ENCODE measurements around the gene NUP85. TPM values are rescaled to one million over a fixed set of nuclear protein-coding genes. Genes with fewer than 3 reads are reported as not detected.

Gene NUP85
- total RNA-seq, 1 donor from 2014 or later: 126 TPM

GRCh38 chr17:75232786-75233185, 27.3 kb downstream of the NUP85 start:
- TF ChIP-seq, protein P1, sequence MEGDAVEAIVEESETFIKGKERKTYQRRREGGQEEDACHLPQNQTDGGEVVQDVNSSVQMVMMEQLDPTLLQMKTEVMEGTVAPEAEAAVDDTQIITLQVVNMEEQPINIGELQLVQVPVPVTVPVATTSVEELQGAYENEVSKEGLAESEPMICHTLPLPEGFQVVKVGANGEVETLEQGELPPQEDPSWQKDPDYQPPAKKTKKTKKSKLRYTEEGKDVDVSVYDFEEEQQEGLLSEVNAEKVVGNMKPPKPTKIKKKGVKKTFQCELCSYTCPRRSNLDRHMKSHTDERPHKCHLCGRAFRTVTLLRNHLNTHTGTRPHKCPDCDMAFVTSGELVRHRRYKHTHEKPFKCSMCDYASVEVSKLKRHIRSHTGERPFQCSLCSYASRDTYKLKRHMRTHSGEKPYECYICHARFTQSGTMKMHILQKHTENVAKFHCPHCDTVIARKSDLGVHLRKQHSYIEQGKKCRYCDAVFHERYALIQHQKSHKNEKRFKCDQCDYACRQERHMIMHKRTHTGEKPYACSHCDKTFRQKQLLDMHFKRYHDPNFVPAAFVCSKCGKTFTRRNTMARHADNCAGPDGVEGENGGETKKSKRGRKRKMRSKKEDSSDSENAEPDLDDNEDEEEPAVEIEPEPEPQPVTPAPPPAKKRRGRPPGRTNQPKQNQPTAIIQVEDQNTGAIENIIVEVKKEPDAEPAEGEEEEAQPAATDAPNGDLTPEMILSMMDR (conservative IDR thresholded peaks at IDR 0.05): no peak

DNA sequence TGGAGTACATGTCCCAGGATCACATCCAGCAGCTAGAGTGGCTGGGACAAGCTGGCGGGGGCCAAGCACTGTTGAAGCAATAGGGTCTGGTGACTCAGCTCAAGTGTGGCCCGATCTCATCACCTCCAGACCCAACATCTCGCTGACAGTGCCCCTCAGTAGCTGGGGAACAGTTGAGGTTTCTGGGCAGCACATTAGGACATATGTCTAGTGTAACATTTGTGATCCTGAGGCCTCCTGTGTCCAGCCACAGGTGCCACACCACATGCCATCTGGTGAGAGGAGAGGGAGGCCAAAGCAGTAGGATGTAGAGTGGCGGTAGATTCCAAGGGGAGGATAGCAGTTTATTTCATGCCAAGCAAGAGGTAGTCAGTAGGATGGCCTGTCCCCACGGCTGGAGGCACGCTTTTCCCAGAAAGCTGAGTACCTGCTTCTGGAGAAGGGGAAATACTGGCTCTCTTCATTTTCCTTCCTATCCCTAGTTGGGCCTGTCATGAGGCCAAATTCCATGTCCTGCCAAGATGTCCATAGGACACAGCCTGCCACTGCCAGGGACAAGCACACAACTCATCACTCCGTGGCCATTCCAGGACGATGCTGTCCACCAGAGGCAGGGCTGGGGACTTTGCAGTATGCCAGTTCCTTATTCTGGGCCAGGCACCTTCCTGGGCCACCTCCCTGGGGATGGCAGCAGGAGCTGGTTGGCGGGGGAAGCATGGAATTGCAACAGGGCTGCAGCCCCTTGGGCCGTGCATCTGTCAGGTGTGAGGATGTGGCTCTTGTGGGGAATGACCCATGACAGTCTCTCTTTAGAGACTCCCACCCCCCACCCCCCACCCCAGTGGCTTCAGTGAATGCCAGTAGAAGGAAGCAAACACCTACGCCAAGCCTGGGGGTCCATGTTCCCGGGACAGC, 31.9 kb downstream of the NUP85 start:
- H3K4me1 Mint-ChIP-seq: no peaks in the 10 kb centered on the region
- TF ChIP-seq, protein P1 (conservative IDR thresholded peaks at IDR 0.05): no peak
- peak overlapping the region; percentile 88 for H3K27ac Mint-ChIP-seq (ENCODE audit: unreplicated experiment)
- no peak for DNase-seq (ENCODE audit: low read depth, low spot score)
- no peaks in the 10 kb centered on the region for H3K27me3 Mint-ChIP-seq (ENCODE audit: low read depth)
- peaks cover 14% of the 10 kb centered on the region for H3K36me3 Mint-ChIP-seq (ENCODE audit: low read depth)
- no peaks in the 10 kb centered on the region for H3K9me3 Mint-ChIP-seq
- H3K4me3 Mint-ChIP-seq: no peak overlapping the region

More at GRCh38 chr17:75232786-75233185, 27.3 kb downstream of the NUP85 start:
- Mint-ChIP-seq H3K4me1 (no peaks in the 10 kb centered on the region), H3K27ac (ENCODE audit: unreplicated experiment) (no peak overlapping the region), H3K36me3 (ENCODE audit: low read depth) (peaks cover 7% of the 10 kb centered on the region), H3K4me3 (no peak overlapping the region), H3K27me3 (ENCODE audit: low read depth) (no peaks in the 10 kb centered on the region), H3K9me3 (no peaks in the 10 kb centered on the region)
- no peak for DNase-seq (ENCODE audit: low read depth, low spot score)

DNA sequence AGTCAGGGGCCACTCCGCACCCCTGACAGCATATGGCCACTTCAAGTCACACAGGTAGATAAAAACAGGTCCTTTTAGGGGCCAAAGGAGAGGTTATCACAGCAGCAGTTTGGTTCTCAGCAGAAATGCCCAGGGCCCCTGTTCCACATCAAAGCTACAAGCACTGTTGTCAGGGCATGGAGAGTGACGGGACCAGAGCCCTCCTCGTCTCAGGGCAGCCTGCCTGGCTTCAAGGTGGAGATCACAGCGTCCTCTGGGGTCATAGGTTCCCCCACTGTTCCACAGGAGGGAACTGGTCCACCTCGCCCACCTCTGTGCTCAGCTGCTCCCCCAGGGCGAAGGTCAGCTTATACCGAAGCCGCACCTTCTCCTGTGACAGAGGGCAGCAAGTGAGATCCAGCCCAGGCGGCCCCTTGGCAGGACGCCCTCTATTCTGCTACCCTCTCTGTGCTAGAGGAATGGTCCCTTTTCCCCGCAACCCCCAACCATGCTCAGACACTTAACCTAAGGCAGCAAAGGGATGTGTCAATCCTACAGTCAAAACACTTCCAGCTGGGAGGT, 32.6 kb downstream of the NUP85 start:
- no peak overlapping the region for H3K4me3 Mint-ChIP-seq
- peaks cover 9% of the 10 kb centered on the region for H3K36me3 Mint-ChIP-seq (ENCODE audit: low read depth)
- H3K27ac Mint-ChIP-seq (ENCODE audit: unreplicated experiment): no peak overlapping the region
- H3K27me3 Mint-ChIP-seq (ENCODE audit: low read depth): no peaks in the 10 kb centered on the region
- H3K4me1 Mint-ChIP-seq: no peaks in the 10 kb centered on the region
- TF ChIP-seq, protein P1 (conservative IDR thresholded peaks at IDR 0.05): no peak
- no peak for DNase-seq (ENCODE audit: low read depth, low spot score)
- H3K9me3 Mint-ChIP-seq: no peaks in the 10 kb centered on the region

GRCh38 chr17:75238684-75239191, 33.3 kb downstream of the NUP85 start:
- Mint-ChIP-seq H3K27ac (ENCODE audit: unreplicated experiment) (no peak overlapping the region), H3K27me3 (ENCODE audit: low read depth) (no peaks in the 10 kb centered on the region), H3K4me1 (no peaks in the 10 kb centered on the region), H3K36me3 (ENCODE audit: low read depth) (peaks cover 13% of the 10 kb centered on the region), H3K4me3 (peak overlapping the region; percentile 64), H3K9me3 (no peaks in the 10 kb centered on the region)
- DNase-seq (ENCODE audit: low read depth, low spot score): peak; percentile 50
- TF ChIP-seq, protein P1 (conservative IDR thresholded peaks at IDR 0.05): peak; percentile 84

- H3K36me3 Mint-ChIP-seq (ENCODE audit: low read depth): peaks cover 13% of the 10 kb centered on the region
- no peak overlapping the region for H3K27ac Mint-ChIP-seq (ENCODE audit: unreplicated experiment)
These were observed 33.7 kb downstream of the NUP85 start for GRCh38 chr17:75239214-75239613.

More at GRCh38 chr17:75239214-75239613, 33.7 kb downstream of the NUP85 start:
- no peak for DNase-seq (ENCODE audit: low read depth, low spot score)
- TF ChIP-seq, protein P1 (conservative IDR thresholded peaks at IDR 0.05): no peak
- Mint-ChIP-seq H3K27me3 (ENCODE audit: low read depth) (no peaks in the 10 kb centered on the region), H3K9me3 (no peaks in the 10 kb centered on the region), H3K4me3 (no peak overlapping the region), H3K4me1 (no peaks in the 10 kb centered on the region)

All from neural crest cell (in vitro differentiated cells).